GM18502 (cell line): Measurements from ENCODE around the gene SH2D6.

Experiments
- ATAC-seq: cut with Tn5 transposase; IDR thresholded peaks from one replicate; pipeline ENCODE4 v1.9.1; 2021; ENCODE audit warnings: mild to moderate bottlenecking; ENCODE audit not compliant: unreplicated experiment, poor library complexity

SH2D6 gene

GRCh38 chr2:85420536-85421259 is 2.2 kb downstream of the SH2D6 start:
- peak; percentile 66 for ATAC-seq

GRCh38 chr2:85421260-85422071 is 3.0 kb downstream of the SH2D6 start:
- no peak for ATAC-seq

- no peak for ATAC-seq
Observed at GRCh38 chr2:85422072-85422457, 3.6 kb downstream of the SH2D6 start.

DNA sequence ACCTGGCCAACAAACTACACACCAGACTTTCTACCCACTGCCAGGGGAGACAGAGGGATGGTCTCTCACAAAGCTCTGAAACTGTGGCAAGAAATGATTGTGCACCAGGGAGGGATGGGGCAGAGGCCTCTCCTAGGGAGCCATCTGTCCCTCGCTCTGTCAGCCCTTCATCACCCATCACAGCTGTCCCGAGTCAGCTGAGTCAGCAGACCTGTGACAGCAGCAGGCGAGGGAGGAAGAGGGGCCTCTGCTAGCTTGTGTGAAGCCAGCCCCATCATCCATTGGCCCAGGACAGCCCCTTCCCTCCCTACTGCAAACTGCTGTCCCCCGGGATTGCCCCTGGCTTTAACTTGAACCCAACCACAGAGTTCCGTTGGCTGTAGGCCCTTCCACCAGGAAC is 5.0 kb downstream of the SH2D6 start:
- ATAC-seq = no peak

DNA sequence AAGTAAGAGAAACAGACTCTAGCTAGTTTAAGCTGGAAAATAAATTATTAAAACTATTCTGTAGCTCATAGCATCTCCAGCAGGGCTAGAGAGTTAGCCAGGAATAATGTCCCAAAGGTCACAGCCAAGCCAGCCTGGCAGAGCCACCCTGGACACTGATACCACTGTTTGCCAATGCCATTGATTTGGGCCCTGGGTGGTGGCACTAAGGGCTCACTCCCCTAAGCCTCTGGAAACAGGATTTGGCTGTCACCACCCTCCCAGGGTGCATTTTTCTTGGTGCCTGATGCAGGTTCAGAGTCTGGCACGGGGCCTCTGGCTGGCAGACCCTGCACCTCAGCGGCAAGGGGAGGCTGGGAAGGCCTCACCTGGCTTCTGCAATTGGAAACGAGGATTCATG is 7.1 kb downstream of the SH2D6 start:
- ATAC-seq = no peak

GRCh38 chr2:85427300-85427835 is 8.9 kb downstream of the SH2D6 start:
- no peak for ATAC-seq

DNA sequence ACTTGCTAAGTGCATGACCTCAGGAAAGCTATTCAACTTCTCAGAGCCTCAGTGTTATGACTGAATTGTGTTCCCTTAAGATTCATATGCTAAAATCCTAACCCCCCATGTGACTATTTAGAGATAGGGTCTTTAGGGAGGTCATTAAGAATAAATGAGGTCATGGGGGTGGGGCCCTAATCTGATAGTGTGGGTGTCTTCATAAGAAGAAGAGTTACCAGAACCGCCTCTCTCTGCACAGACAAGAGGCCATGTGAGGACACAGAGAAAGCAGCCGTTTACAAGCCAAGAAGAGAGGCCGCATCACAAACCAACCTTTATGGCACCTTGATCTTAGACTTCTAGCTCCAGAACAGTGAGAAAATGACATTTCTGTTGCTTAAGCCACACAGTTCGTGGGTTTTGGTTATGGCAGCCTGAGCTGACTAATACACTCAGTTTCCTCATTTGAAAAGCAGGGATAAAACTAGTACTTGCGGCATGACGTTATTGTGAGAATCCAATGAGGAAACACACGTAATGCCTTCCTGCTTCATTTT is 9.9 kb downstream of the SH2D6 start:
- ATAC-seq = no peak

DNA sequence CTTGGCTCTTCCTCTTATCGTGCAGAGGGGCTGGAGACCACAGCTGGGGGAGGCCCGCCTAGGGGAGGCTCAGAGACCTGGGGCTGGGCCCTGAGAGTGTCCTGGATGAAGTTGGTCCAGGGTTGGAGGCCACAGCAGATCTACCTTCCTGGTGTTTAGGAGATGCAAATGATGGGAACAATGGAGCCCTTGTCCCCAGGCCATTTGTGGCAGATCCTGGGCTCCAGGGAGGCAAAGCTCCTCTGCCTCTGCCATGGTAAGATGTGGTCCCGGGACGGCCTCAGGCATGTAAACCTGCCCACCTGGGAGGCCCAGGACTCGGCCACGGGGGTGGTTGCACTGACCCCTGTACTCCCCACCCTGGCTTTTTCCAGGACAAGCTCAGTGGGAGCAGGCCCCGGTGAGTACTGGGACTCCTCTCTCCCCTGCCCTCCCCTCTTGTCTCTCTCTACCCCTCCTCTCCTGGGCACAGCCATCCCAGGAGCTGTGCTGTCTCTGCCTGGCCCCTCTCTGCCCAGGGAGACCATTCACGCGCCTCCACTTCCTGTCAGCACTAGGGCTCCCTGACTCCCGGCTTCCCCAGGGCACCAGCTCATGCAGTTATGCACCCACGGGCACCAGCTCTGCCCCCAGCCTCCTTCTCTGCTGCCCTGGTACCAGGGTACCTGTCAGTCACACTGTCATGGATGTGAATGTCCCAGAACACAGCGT is 10.9 kb downstream of the SH2D6 start:
- no peak for ATAC-seq

GRCh38 chr2:85429924-85430289 is 11.4 kb downstream of the SH2D6 start:
- no peak for ATAC-seq

GRCh38 chr2:85430752-85431569 is 12.4 kb downstream of the SH2D6 start:
- no peak for ATAC-seq

DNA sequence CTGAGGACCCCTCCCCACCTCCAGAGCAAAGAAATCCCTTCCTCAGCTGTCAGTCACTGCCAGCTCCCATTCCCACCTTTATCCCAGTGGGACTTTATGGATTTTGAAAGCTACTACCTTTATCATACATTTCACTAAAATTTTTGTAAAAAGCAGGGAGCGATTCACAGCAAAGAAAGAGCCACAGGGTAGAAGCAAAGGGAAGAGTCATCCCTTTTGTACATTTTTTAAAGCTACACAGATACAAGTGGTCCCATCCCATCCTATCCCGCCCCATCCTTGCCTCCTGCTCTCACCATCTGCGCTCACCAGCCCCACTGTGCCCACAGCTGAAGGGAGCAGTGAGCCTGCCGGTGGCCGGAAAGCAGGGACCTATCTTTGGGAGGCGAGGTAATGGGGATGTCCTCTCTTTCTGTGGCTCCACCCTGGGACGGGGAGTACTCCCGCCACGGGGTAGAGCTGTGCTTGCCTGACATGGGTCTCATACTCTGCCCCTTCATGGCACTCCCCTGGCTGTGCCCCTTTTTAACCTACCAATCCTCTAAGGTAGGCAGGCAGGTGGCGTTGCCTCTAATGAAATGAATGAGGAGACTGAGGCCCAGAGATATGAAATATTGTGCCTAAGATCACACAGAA is 13.2 kb downstream of the SH2D6 start:
- ATAC-seq = no peak

DNA sequence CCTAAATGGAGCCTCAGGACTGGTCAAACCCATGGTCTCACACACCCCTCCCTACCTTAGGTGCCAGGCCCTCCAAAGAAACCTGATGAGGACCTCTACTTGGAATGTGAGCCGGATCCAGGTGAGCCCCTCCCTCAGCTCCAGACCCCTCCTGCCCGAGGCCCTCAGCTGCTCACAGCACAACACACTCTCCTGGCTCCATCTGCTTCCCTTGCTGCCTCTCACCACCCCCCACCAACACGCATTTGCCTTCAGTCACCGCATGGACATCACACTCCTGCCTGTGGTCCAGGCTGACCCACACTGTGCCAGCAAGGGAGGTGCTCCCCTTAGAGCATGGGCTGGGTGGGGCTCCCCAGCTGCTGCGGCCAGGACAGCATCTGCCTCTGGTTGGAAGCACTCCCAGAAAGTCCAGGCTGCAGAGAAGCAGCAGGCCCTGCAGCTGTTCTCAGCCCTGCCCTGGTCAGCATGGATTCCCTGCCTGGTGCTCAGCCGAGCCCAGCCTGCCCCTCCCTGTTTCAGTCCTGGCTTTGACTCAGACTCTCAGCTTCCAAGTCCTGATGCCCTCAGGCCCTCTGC is 15.1 kb downstream of the SH2D6 start:
- no peak for ATAC-seq

DNA sequence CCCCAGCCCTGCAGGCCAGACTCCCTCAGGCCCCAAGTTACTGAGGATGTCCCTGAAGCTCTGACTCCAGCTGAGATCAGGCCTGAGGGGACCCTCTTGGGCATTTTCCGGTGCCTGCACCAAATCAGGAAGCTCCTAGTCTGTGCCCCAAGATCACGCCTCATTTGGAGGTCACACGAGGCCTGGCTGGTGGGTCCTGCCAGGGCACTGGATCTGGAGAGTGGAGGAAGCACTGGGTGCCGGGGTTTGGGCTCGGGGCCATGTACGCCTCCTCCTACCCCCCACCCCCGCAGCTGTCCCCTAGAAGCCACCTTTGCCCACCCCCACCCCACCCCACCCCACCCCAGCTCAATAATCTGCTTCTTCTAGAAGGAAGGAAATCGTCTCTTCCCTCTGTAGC is 16.2 kb downstream of the SH2D6 start:
- ATAC-seq = no peak

- no peak for ATAC-seq
Observed at GRCh38 chr2:85435220-85435958, 16.9 kb downstream of the SH2D6 start.

GRCh38 chr2:85435981-85436835 is 17.7 kb downstream of the SH2D6 start:
- ATAC-seq = no peak

DNA sequence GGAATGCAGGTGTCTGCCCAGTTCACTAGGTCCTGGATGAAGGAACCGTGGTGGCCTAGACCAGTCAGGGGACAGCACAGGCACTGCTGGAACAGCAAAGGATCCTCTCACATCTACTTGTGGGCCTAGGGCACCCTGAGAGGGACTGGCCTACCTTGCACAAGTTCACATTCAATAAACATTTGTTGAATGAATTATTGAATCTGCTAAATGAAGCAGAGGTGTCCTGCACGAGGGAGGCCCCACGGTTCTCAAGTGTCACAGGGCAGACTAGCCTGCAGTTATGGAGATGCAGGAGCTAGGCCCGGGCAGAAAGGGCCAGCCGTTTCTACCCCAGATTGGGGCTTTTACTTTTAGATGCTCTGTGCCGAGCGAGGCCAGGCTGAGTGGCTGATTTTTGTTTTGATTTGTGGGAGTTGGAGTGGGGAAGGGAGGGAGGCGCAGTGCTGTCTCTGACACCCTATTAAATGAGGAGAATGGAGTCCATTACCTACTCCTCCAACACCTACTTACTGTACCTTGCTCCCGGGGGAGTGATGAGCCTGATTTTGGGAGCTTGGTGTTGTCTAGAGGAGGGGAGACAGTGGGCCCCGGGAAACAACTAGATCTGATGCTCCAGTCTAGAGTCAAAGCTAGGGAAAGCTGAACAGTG is 18.4 kb downstream of the SH2D6 start:
- ATAC-seq = peak; percentile 9
